HS-5 (cell line): ENCODE data around the gene EHMT1.

Source experiments
- DNase-seq: peaks from one replicate; pipeline ENCODE4 v3.0.0-alpha.2; 2012; ENCODE audit warnings: low read depth

The EHMT1 gene

DNA sequence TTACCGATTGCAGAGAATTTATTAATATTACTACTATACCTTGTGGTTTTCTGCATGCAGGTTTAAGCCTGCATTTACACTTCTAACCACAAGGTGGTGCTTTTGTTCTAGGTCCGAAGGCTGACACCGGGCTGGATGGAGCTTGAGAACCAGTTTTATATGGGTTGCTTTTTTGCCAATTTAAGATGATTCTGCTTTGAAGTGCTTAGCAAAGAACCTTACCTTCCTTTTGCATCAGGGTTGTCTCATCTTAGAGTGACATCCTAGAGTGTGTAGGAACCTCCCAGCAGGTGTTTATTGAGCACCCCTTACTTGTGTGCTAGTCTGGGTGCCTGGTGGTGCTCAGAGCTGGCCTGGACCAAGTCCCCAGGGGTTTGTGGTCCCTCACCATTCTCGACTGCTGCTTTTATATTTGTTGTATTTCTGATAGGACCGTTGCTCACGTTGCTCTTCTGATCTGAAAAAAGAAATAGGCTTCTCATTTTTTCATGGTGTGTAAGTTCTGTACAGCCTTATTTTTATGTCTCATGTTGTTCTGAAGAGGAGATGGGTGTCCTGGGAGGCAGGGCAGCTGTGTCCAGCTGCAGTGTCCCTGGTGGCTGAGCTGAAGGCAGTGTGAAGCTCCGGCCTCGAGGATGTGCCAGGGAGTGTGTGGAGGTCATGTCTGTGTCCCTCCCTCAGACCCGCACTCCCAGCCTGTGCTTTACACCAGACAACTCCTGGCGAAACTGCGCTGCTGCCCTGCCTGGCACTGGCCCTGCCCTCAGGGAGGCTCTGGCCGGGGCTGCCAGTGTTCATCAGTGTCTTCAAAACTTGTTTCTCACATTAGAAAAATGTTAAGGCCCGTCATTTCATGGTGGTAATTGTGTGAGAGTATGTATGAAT is 54.3 kb downstream of the EHMT1 start:
- DNase-seq: peak; percentile 32

DNA sequence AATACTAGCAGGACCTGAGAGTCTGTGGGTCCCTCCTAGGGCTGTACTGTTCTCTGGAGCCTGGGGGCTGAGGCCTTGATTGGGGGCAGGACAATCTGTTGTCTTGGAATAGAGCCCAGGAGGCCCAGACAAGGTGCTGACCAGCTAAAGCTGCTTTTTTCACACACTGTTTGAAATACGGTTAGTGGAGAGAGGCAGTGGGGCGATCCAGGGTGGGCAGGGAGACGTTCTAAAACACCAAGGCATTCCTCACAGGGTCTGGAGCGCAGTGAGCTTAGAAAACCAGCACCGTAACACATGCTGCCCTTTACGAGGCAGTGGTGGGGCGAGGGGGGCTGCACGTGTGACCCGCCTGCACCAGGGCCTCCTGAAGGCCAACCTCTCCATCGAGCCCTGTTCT is 55.1 kb downstream of the EHMT1 start:
- no peak for DNase-seq

DNA sequence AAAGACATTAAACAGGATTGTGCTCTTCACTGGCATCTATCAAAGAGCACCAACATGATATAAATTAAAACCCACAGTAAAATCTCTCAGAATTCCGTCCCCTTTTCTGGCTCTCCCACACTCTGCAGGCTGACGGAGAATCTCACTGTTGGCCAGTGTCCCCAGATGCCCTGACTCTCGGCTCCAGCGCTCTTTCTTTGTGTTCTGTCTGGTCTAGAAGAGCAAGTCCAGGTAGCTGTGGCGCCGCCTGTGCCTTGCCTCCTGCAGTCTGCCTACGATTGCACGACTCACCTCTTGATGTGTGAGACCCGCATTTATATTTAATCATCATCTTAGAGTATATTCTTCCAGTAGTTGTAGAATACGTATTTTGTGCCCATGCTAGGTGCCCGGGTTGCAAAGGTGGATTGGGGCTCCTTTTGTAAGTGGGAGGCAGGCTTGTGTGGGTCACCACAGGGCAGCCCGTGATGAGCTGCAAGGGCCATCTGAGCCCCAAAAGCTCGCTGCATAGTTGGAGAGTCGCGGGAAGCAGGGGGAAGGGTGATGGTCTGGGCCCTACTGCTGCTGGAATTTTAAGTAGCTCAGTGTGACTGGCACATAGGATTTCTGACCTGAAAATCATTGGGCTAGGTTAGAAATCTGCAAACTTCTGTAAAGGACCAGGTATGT is 55.6 kb downstream of the EHMT1 start:
- no peak for DNase-seq

DNA sequence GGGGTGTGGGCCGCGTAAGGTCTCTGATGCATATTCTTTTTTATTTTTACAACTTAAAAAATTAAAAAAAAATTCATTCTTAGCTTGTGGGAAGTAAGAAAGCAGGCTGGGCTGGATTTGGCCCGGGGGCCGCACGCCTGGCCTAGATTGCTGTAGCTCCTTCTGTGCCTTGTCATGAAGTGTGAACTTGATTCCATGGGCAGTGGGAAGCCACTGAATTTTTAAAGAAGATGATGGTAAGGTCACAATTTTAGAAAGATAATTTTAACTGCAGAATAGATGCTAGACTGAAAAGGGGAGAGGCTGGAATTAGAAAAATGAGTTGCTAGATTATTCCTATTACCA is 56.1 kb downstream of the EHMT1 start:
- no peak for DNase-seq

DNA sequence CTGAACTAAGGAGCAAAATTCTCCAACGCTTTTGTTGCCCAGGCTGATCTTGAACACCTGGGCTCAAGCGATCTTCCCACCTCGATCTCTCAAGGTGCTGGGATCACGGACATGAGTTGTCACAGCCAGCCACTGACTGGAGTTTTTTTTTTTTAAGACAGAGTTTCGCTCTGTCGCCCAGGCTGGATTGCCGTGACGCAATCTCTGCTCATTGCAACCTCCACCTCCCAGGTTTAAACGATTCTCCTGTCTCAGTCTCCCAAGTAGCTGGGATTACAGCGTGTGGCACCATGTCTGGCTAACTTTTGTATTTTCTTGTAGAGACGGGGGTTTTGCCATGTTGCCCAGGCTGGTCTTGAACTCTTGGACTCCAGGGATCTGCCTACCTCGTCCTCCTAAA is 58.2 kb downstream of the EHMT1 start:
- no peak for DNase-seq

DNA sequence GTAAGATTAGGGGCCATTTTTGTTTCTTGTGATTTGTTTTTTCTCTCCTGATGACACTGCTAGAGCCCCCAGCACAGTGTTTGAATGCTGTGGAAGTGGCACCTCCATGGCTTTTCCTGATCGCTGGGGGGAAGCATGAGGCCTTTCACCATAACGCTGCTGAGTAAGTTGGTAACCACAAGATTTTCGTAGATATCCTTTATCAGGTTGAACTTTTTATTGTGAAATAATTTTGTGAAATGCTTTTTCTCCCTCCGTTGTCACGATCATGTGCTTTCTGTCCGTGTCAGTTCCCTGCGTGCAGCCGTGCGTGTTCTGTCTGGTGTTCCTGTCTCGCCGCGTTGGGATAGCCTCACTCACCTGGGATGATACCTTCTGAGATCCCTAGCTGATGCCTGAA is 59.4 kb downstream of the EHMT1 start:
- DNase-seq: no peak

DNA sequence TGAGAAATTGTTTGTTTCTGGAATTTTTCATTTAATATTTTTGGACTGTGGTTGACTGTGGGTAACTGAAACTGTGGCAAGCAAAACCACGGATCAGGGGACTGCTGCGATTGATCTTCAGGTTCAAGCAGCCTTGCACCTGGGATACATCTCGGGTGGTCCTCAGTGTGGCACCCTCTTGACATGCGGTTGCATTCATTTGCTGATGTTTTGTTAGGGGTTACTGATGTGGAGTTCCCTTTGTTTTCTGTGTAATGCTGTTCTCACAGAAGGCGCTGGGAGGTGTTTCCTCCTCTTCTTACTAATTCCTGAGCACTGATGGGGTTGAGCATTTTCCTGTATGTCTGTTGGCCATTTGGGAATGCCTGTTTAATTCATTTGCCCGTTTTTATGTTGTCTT is 60.4 kb downstream of the EHMT1 start:
- DNase-seq: no peak

DNA sequence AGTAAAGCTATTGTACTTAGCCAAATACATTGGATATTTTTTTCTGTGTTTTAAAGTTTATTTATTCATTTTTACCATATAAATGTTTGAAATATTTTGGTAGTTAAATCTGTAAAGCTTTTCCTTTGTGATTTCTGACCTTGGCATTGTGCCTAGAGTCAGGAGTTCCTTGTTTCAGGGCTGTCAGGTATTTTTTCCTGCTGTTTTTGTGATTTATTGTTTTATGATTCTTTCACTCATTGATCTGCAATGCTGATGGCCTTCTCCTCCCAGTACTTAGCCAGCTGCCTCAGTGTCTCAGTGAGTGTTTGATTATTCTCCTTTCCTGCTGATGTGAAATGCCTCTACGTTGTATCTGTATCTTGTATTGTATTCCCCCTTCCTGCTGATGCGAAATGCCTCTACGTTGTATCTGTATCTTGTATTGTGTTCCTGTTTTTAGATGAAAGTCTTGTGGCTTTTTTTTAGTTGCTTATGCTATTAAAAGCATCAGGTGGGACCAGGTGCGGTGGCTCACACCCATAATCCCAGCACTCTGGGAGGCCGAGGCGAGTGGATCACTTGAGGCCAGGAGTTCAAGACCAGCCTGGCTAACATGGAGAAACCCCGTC is 61.0 kb downstream of the EHMT1 start:
- no peak for DNase-seq

DNA sequence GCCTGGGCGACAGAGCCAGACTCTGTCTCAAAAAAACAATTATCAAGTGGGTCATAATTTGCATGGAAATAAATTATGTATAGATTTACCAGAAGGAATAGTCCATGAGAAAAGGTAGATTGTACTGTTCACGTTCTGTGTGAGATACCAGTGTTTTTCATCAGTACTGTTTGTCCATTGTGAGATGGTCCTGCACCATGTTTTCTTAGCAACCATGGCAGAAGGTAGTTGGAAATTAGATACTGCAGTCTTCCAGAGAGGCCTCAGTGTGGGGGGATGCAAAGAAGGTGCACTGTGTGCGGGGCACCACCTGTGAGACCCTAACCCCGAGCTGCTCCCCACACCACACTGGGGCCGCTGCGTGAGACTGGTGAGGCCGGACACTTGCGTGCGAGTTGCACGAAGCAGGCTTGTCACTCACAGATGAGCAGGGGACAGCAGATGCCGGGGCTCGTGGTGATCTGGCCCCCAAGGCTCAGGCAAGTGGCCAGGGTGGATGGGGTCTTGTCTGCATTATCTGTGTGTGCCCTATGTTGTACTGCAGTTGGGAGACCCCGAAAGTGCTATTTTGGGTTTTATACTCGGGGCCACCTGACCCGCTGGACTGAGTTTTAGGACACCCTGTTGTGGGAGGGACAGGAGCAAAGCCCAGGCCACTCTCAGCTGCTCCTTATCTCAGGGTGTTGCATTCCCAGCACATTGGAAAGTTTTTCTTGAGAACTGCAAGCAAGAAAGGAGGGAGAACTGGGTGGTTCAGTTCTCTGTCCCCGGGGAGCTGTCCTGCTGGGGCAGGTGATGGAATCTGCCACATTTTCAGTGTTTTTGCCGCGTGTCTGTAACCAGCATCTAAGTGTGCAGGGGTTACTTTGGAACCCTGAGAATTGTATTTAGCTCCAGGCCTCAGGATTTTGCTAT is 61.9 kb downstream of the EHMT1 start:
- DNase-seq: no peak

DNA sequence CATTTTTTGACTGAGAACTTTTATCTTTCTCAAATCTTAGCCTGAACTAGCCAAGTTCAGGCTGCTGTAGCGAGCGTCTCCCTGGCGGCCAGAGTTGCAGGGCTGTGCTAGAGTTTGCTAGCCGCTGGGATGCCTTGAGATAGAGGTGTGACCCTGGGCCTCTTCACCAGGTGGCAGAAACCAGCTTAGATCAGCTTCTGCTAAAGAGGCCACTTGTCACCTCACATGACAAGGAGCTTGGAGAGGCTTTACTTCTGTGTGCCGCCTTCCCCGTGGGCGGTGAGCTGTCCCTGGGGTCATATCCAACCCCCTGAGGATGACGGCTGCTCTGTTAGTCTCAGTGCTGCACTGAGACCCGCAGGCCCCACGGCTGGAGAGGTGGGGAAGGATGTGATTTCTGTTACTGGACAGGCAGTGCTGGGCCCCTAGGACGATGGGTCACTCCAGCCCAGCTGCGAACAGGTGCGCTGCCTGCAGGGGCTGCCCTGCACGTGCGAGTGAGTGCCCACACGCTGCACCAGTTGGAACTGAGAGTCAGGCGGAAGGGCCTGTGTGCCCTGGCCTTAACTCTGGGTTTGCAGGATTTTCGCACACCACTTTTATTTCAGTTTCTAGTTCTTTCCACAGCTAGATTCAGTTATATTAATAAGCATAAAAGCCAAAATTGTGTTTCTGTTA is 63.8 kb downstream of the EHMT1 start:
- DNase-seq: no peak

DNA sequence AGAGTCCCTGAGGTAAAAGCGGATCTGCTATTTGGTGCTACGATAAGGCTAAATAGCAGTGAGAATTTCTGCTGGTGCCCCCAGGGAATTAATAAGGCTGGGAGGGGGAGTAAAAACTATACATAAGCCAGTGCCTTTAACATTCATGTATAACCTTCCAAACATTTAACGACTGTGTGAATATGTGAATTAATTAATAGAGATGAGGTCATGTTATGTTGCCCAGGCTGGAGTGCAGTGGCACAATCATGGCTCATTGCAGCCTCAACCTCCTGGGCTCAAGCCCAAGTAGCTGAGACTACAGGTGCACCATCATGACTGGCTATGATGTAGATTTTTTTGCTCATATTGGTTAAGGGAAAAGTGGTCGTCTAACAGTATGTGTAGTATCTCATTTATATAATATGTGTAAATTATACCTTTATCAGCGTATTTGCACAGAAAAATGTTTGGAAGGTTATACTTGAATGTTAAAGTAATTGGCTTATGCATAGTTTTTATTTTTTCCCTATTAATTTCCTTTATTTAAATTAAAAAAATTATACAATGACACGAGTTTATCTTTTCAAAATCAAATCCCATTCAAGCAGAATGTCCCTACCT is 64.6 kb downstream of the EHMT1 start:
- DNase-seq: no peak

DNA sequence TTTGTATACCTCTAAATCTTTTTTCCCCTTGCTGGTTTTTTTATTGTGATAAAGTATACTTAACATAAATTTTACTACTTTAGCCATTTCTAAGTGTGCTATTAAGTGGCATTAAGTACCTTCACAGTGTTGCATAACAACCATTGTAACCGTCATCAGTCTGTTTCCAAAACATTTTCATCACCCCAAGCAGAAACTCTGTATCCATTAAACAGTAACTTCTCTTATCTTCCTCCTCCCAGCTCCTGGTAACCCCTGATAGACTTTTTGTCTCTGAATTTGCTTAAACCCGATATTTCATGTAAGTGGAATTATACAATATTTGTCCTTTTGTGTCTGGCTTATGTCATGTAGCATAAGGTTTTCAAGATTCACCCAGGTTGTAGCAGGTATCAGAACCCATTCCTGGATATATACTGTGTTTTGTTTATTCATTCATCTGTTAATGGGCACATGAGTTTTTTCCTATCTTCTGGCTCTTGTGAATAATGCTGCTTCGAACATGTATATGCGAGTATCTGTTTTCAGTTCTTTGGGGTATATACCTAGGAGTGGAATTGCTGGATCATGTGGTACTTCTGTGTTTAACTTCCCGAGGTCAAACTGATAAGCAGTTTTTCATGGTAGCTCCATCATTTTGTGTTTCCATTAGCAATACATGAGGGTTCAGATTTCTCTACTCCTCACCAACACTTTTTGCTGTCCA is 66.4 kb downstream of the EHMT1 start:
- no peak for DNase-seq

DNA sequence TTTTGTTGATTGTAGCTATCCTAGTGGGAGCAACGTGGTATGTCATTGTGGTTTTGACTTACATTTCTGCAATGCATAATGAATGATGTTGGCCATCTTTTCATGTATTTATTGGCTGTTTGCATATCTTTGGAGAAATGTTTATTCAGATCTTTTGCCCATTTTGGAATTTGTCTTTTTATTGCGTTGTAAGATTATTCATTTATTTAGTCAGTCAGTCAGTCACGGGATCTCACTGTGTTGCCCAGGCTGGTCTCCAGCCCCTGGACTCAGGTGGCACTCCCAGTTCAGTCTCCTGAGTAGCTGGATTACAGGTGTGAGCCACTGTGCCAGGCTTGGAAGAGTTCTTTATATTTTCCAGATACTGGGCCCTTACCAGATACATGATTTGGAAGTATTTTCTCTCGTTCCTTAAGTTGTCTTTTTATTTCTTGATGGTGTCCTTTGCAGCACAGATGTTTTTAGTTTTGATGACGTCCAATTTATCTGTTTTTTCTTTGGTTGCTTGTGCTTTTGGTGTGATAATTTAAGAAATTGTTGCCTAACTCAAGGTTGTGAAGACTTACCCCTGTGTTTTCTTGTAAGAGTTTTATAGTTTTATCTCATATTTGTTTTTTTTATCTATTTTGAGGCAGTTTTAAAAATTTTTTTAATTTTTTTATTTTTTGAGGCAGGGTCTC is 67.1 kb downstream of the EHMT1 start:
- peak; percentile 5 for DNase-seq

DNA sequence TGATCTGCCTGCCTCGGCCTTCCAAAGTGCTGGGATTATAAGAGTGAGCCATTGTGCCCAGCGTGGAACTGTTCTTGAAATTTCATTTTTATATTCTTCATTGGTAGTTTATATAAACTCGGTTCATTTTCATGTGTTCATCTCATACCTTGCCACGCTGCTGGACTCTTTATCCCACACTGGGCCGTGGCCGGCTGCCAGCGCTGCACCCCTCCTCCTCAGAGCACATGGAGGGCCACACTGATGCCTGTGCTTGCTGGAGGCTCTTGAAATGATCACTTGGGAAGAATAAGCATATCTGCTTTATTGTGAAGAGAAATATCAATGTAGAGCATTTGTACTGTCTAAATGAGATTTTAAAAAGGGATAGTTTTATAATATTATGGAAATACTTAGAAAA is 69.5 kb downstream of the EHMT1 start:
- no peak for DNase-seq

DNA sequence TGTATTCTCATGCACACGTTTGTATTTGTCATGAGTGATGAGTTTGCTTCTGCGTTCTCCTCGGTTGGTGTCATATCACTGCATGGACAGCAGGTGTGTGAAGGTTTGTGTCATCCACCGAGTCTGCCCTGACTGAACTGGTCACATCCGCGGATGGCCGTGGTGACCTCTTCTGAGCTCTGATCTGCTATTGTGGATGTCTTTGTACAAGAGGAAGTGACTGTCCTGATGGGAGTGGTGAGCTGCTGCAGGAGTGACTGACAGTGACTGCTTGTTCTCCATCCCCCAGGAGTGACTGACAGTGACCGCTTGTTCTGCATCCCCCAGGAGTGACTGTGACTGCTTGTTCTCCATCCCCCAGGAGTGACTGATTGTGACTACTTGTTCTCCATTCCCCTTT is 69.9 kb downstream of the EHMT1 start:
- DNase-seq: no peak

DNA sequence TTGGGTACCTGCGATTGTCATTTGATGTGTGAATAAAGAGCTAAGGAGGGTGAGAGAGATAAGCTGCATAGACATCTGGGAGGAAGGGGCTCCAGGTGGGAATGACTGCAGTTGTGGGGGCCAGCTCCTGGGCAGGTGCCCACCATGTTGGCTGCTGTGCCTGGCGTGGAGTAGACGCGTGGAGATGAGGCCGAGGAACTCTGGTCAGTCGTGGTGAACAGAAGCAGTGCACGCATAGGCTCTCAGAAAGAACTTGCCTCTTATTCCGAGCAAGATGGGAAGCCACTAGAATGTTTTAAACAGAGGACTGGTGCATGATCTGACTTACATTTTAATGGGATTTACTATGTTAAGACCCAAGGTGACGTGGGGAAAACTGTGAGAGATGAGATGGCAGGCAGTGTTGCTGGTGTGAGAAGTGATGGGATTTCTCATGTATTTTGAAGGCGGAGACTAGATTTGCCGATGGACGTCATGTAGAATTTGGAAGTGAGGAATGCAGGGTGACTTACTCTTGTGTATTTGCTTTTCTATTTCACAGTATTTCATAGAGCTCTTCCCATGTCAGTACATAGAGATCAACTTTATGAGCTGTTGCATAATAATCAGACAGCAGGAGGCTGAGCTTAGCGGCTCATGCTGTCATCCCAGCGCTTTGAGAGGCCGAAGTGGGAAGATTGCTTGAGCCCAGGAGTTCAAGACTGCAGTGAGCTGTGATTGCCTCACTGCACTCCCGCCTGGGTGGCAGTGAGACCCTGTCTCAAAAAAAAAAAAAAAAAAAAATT is 71.1 kb downstream of the EHMT1 start:
- no peak for DNase-seq

DNA sequence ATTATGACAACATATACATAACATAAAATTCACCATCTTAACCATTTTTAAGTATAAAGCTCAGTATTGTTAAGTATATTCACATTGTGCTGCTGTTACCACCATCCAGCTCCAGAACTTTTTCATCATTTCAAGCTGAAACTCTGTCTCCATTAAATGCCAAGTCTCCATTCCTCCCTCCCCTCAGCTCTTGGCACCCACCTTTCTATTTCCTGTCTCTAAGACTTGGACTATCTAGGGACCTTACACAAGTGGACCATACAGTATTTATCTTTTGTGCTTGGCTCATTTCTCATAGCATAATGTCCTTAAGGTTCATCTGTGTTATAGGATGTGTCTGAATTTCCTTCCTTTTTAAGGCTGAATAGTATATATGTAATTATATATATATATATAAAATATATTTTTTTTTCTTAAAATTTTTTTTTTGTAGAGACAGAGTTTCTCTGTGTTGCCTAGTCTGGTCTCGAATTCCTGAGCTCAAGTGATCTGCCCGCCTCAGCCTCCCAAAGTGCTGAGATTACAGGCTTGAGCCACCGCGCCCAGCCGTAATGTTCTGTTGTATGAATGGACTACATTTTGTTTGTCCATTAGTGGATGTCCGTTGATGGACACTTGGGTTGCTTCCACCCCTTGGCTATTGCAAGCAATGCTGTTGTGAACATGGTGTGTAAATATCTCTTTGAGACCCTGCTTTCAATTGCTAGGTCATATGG is 72.3 kb downstream of the EHMT1 start:
- DNase-seq: no peak

DNA sequence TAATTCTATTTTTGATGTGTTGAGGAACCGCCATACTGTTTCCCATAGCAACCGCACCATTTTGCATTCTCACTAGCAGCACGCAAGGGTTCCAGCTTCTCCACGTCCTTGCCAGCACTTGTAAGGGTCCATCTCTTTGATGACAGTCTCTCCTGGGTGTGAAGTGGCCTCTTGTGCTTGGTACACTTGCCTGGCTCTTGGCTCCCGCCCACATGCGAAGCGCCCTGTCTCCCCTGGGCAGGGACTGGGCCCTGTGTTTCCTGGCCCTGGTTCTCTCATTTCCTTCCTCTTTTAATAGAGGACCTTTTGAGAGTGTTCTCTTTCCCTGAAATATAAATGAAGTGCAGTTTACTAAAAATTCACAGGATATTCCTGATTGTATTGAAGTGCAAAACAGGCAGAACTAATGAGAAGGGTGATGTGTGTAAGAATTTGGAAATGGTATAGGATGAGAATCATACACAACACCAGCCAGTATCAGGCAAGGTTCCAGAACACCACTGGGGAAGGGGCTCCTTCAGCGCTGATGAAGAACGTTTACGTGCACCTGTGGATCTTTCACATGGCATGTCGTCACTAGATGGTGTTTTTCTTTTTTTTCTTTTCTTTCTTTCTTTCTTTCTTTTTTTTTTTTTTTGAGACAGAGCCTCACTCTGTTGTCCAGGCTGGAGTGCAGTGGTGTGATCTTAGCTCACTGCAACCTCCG is 73.0 kb downstream of the EHMT1 start:
- no peak for DNase-seq
